Type B pancreatic cell (in vitro differentiated cells): ENCODE results near the gene HIGD1A. TPM values are rescaled to one million over a fixed set of nuclear protein-coding genes. Genes with fewer than 3 reads are reported as not detected.

Source experiments
- DNase-seq: peaks from one replicate; pipeline ENCODE4 v3.0.0; 2021; ENCODE audit warnings: mixed read lengths; ENCODE audit not compliant: unreplicated experiment; ENCODE audit errors: extremely low spot score
- H3K27ac Mint-ChIP-seq: 2 replicates; pipeline ENCODE4 v1.8.0; 2021; ENCODE audit warnings: mild to moderate bottlenecking, mixed read lengths
- H3K27me3 Mint-ChIP-seq: 2 replicates; pipeline ENCODE4 v1.8.0; 2021; ENCODE audit warnings: mixed read lengths
- H3K36me3 Mint-ChIP-seq: 2 replicates; pipeline ENCODE4 v1.8.0; 2021; ENCODE audit warnings: mixed read lengths
- H3K4me1 Mint-ChIP-seq: one replicate; pipeline ENCODE4 v1.8.0; 2021; ENCODE audit warnings: mixed read lengths; ENCODE audit not compliant: unreplicated experiment
- H3K4me3 Mint-ChIP-seq: 2 replicates; pipeline ENCODE4 v1.8.0; 2021; ENCODE audit warnings: mild to moderate bottlenecking, mixed read lengths
- H3K9me3 Mint-ChIP-seq: 2 replicates; pipeline ENCODE4 v1.8.0; 2021; ENCODE audit warnings: mixed read lengths
- CTCF ChIP-seq: fragments of 200-600 bp; sonication (generic); conservative IDR thresholded peaks from 2 replicates; pipeline ENCODE4 v1.5.0; 2021; ENCODE audit warnings: antibody characterized with exemption, mild to moderate bottlenecking
- total RNA-seq: library from RNA; stranded (reverse); gene quantifications from 2 replicates; pipeline ENCODE4 v1.2.1, GENCODE V29; 2021; ENCODE audit warnings: low replicate concordance

HIGD1A gene
- total RNA-seq, 1 donor from 2014 or later: 100 TPM

- peaks cover 31% of the 10 kb centered on the region for H3K36me3 Mint-ChIP-seq
- no peaks in the 10 kb centered on the region for H3K27me3 Mint-ChIP-seq
- no peaks in the 10 kb centered on the region for H3K9me3 Mint-ChIP-seq
- no peak for DNase-seq
- no peak overlapping the region for H3K4me3 Mint-ChIP-seq
- no peak for TF ChIP-seq CTCF
- no peak overlapping the region for H3K27ac Mint-ChIP-seq
- H3K4me1 Mint-ChIP-seq: peaks cover 13% of the 10 kb centered on the region
Measured at GRCh38 chr3:42796332-42796885, 7.9 kb downstream of the HIGD1A start.

- no peak for TF ChIP-seq CTCF
- Mint-ChIP-seq H3K9me3 (no peaks in the 10 kb centered on the region), H3K36me3 (peaks cover 30% of the 10 kb centered on the region), H3K27ac (no peak overlapping the region), H3K4me3 (no peak overlapping the region), H3K4me1 (peaks cover 10% of the 10 kb centered on the region), H3K27me3 (no peaks in the 10 kb centered on the region)
- no peak for DNase-seq
Measured at GRCh38 chr3:42795621-42796181, 8.6 kb downstream of the HIGD1A start.

DNA sequence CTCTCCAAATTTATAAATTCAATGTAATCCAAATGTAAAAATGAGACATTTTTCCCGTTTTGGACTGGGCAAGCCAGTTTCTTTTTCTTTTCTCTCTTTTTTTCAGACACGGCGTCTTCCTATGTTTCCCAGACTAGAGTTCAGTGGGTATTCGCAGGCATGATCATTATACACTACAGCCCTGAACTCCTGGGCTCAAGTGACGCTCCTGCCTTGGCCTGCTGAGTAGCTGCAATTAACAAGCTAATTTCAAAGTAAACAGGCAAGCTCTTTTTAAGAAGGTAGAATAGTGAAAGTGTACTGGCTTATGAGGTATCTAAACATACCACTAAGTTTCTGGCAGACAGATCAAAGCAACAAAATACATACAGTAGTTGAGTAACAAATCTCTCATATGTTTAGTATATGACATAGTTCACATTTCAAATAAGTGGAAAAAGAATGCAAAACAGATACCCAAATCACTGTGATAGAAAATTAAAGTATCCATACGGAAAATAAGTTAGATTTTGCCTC lies 13.5 kb downstream of the HIGD1A start:
- no peak overlapping the region for H3K27ac Mint-ChIP-seq
- peaks cover 10% of the 10 kb centered on the region for H3K4me1 Mint-ChIP-seq
- peaks cover 33% of the 10 kb centered on the region for H3K36me3 Mint-ChIP-seq
- TF ChIP-seq CTCF: no peak
- H3K4me3 Mint-ChIP-seq: no peak overlapping the region
- H3K27me3 Mint-ChIP-seq: no peaks in the 10 kb centered on the region
- no peaks in the 10 kb centered on the region for H3K9me3 Mint-ChIP-seq
- DNase-seq: no peak

DNA sequence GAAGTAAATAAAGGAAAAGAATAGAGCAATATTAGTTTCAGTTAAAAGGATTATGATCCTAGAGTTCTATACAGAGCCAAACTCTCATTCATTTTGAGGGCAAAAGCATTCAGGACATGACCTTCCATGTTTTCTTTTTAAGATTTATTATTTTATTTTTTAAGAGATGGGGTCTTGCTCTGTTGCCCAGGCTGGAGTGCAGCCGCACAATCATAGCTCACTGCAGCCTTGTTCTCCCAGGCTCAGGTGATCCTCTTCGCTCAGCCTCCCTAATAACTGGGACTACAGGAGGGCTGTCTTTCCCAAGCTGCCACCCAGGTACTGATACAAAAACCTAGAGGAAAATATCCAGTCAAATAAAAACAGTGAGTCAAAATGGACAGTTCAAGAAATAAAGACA lies 17.7 kb downstream of the HIGD1A start:
- peaks cover 5% of the 10 kb centered on the region for H3K4me1 Mint-ChIP-seq
- H3K36me3 Mint-ChIP-seq: peaks cover 40% of the 10 kb centered on the region
- no peak for DNase-seq
- no peak overlapping the region for H3K27ac Mint-ChIP-seq
- H3K27me3 Mint-ChIP-seq: no peaks in the 10 kb centered on the region
- no peak overlapping the region for H3K4me3 Mint-ChIP-seq
- no peak for TF ChIP-seq CTCF
- no peaks in the 10 kb centered on the region for H3K9me3 Mint-ChIP-seq

DNA sequence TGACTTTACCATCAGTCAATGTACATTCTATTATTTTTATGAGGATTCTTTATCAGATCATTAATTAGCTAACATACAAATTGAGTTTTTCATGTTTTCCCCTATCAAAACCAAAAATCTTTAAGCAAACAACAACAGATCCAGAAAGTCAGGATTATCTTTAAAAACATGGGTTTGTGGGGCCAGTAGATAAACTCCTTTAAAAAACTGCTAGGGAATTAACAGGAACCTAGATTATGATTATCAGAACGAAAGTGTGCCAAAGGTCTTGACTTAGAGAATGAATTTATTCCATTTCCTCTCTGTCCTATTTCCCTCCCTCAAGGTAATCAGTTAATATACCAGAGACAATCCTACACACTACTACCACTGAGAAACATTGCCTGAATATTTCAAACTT lies 18.1 kb downstream of the HIGD1A start:
- H3K9me3 Mint-ChIP-seq: no peaks in the 10 kb centered on the region
- no peak overlapping the region for H3K4me3 Mint-ChIP-seq
- no peak overlapping the region for H3K27ac Mint-ChIP-seq
- peaks cover 5% of the 10 kb centered on the region for H3K4me1 Mint-ChIP-seq
- H3K36me3 Mint-ChIP-seq: peaks cover 37% of the 10 kb centered on the region
- no peaks in the 10 kb centered on the region for H3K27me3 Mint-ChIP-seq
- no peak for DNase-seq
- TF ChIP-seq CTCF: no peak
